Endometrial microvascular endothelial cells (primary cell): ENCODE results near the gene SASH1. TPM values are rescaled to one million over a fixed set of nuclear protein-coding genes. Genes with fewer than 3 reads are reported as not detected.

Source experiments
- in situ Hi-C: cut with HindIII; loops from 2 replicates; pipeline ENCODE4 v1.10.0; 2017; ENCODE audit warnings: low sequenced_read_pairs, low pct_unique_long_range_greater_than_20kb; ENCODE audit errors: inconsistent ontology term
- total RNA-seq: library from RNA; depleted of rRNA; stranded (reverse); fragments of >200 nt; gene quantifications from one replicate; pipeline ENCODE4 v1.2.3, GENCODE V29; 2015; ENCODE audit errors: inconsistent ontology term

The SASH1 gene
- total RNA-seq, 1 donor from 2014 or later: 75.4 TPM

GRCh38 chr6:148502773-148503135, 160.1 kb downstream of the SASH1 start:
- in situ Hi-C loops: no loop called here

GRCh38 chr6:148503703-148504102, 161.1 kb downstream of the SASH1 start:
- in situ Hi-C loops: no loop called here

- in situ Hi-C loops: no loop called here
Measured at GRCh38 chr6:148507774-148508173, 165.1 kb downstream of the SASH1 start.

- in situ Hi-C loops: no loop called here
Measured at GRCh38 chr6:148508401-148509041, 165.9 kb downstream of the SASH1 start.

- in situ Hi-C loops: no loop called here
Measured at GRCh38 chr6:148509119-148509799, 166.6 kb downstream of the SASH1 start.

GRCh38 chr6:148509800-148510581, 167.4 kb downstream of the SASH1 start:
- in situ Hi-C loops: no loop called here

- in situ Hi-C loops: no loop called here
Measured at GRCh38 chr6:148513145-148514071, 170.8 kb downstream of the SASH1 start.

- in situ Hi-C loops: no loop called here
Measured at GRCh38 chr6:148514091-148514845, 171.6 kb downstream of the SASH1 start.

GRCh38 chr6:148516217-148516616, 173.6 kb downstream of the SASH1 start:
- in situ Hi-C loops: no loop called here

GRCh38 chr6:148516617-148517016, 174.0 kb downstream of the SASH1 start:
- in situ Hi-C loops: no loop called here

GRCh38 chr6:148517470-148517869, 174.8 kb downstream of the SASH1 start:
- in situ Hi-C loops: no loop called here

GRCh38 chr6:148518511-148519156, 176.0 kb downstream of the SASH1 start:
- in situ Hi-C loops: no loop called here

- in situ Hi-C loops: no loop called here
Measured at GRCh38 chr6:148520109-148520841, 177.6 kb downstream of the SASH1 start.

GRCh38 chr6:148521158-148521557, 178.5 kb downstream of the SASH1 start:
- in situ Hi-C loops: no loop called here

GRCh38 chr6:148521586-148521985, 178.9 kb downstream of the SASH1 start:
- in situ Hi-C loops: no loop called here

GRCh38 chr6:148523048-148523447, 180.4 kb downstream of the SASH1 start:
- in situ Hi-C loops: no loop called here

- in situ Hi-C loops: no loop called here
Measured at GRCh38 chr6:148523551-148523950, 180.9 kb downstream of the SASH1 start.
